ENCODE measurements around the gene SRSF9. TPM values are rescaled to one million over a fixed set of nuclear protein-coding genes. Genes with fewer than 3 reads are reported as not detected.

Gene SRSF9
- total and polyA plus RNA-seq, 2 of the 4 experiments (the other 2 are of a cell fraction), result 102 to 143 TPM

GRCh38 chr12:120417917-120418580 lies 51.5 kb downstream of the SRSF9 start:
- Histone ChIP-seq H4K5ac (ENCODE audit: low read depth, low read length) (no peak overlapping the region), H4K8ac (ENCODE audit: low read depth in 2 of 2, low read length in 2 of 2) (no peak overlapping the region), H3K79me1 (ENCODE audit: low read depth in 1 of 2, low read length in 2 of 2) (no peaks in the 10 kb centered on the region), H2BK20ac (ENCODE audit: low read depth, low read length) (no peak overlapping the region), H3K4ac (ENCODE audit: low read depth, low read length) (no peak overlapping the region), H4K20me1 (ENCODE audit: insufficient read depth, low read length) (no peaks in the 10 kb centered on the region), H3K4me1 (ENCODE audit: control insufficient read depth, insufficient read depth, low read length) (no peaks in the 10 kb centered on the region), H3K9me1 (ENCODE audit: insufficient read depth, low read length) (no peaks in the 10 kb centered on the region), H3K14ac (replicated peaks; ENCODE audit: low read depth, low read length) (no peak overlapping the region), H3K36me3 (ENCODE audit: control insufficient read depth, insufficient read depth, low read length) (no peaks in the 10 kb centered on the region), H3K9ac (ENCODE audit: low read depth, low read length) (no peak overlapping the region), H3K56ac (ENCODE audit: extremely low read depth, insufficient read depth, low read length) (no peak overlapping the region), H2BK5ac (ENCODE audit: low read depth, low read length, poor library complexity, severe bottlenecking) (no peak overlapping the region), H3K18ac (ENCODE audit: low read depth, low read length) (no peak overlapping the region), H4K91ac (ENCODE audit: insufficient read depth, low read depth, low read length) (no peak overlapping the region), H3K4me3 (ENCODE audit: insufficient read depth, low read depth, low read length) (no peak overlapping the region), H3K4me2 (ENCODE audit: low read depth, low read length) (no peak overlapping the region), H2AK5ac (ENCODE audit: low read depth, low read length) (no peak overlapping the region), H2AFZ (replicated peaks; ENCODE audit: low read length, poor library complexity) (no peak overlapping the region), H3K9me3 (ENCODE audit: control insufficient read depth, insufficient read depth, low read length) (no peaks in the 10 kb centered on the region), H2AK9ac (replicated peaks; ENCODE audit: low read depth, low read length, poor library complexity) (no peak overlapping the region), H2BK120ac (ENCODE audit: low read depth, low read length) (no peak overlapping the region), H3K23ac (ENCODE audit: low read depth, low read length) (no peak overlapping the region), H3K27ac (ENCODE audit: insufficient read depth, low read length) (no peak overlapping the region), H2BK15ac (ENCODE audit: low read depth, low read length) (no peak overlapping the region), H3K27me3 (ENCODE audit: control insufficient read depth, insufficient read depth, low read length) (peaks cover 27% of the 10 kb centered on the region)
- no TSS peak for BruUV-seq (replicated peaks)
- 88% methylated on average over 1 of the region's 4 CpGs; no CpG with 5 or more reads in 1 of the 2 experiments for WGBS, 2 experiments (ENCODE audit: extremely low coverage in 2 of 2, insufficient read length in 1 of 2)
- intact Hi-C loops (cut with micrococcal nuclease) (no loop called here), dilution Hi-C loops (cut with HindIII; ENCODE audit: low sequenced_read_pairs, unreplicated experiment) (no loop called here), in situ Hi-C loops (cut with MboI; ENCODE audit: low sequenced_read_pairs) (no loop called here)
- DNase-seq (no peak), ATAC-seq (ENCODE audit: low read depth) (no peak)
- CTCF ChIA-PET, result no interaction called here
- POLR2A ChIA-PET (ENCODE audit: unreplicated experiment), result no interaction called here
- no peak for TF ChIP-seq BHLHE40 (IDR thresholded peaks at IDR 0.05; ENCODE audit: low read depth, low read length)
- no peak for TF ChIP-seq USF2 (IDR thresholded peaks at IDR 0.05; ENCODE audit: low read depth, low read length)
- TF ChIP-seq MAZ (IDR thresholded peaks at IDR 0.05; ENCODE audit: borderline replicate concordance, low read depth, low read length), result no peak
- no peak for TF ChIP-seq RAD21 (IDR thresholded peaks at IDR 0.05; ENCODE audit: low read length)
- TF ChIP-seq CHD1 (IDR thresholded peaks at IDR 0.05; ENCODE audit: low read depth, low read length), result no peak
- no peak for TF ChIP-seq RFX5 (IDR thresholded peaks at IDR 0.05; ENCODE audit: low read depth, low read length)
- TF ChIP-seq, protein P1, sequence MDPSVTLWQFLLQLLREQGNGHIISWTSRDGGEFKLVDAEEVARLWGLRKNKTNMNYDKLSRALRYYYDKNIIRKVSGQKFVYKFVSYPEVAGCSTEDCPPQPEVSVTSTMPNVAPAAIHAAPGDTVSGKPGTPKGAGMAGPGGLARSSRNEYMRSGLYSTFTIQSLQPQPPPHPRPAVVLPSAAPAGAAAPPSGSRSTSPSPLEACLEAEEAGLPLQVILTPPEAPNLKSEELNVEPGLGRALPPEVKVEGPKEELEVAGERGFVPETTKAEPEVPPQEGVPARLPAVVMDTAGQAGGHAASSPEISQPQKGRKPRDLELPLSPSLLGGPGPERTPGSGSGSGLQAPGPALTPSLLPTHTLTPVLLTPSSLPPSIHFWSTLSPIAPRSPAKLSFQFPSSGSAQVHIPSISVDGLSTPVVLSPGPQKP (IDR thresholded peaks at IDR 0.05; ENCODE audit: borderline replicate concordance, low read depth, low read length), result no peak
- no peak for TF ChIP-seq NFE2L2 (IDR thresholded peaks at IDR 0.05; ENCODE audit: low read depth, low read length)
- TF ChIP-seq MAFK (IDR thresholded peaks at IDR 0.05; ENCODE audit: low read depth, low read length), result no peak
